Natural killer cell (primary cell): ENCODE measurements around the gene GNS. TPM values are rescaled to one million over a fixed set of nuclear protein-coding genes. Genes with fewer than 3 reads are reported as not detected.

Experiments used
- ATAC-seq, 3 donors: fragments of 150-1000 bp in 2 of 3; fragments of 200-7000 bp in 1 of 3; cut with Tn5 transposase; 1 replicate in 1 of 3; 2 replicates in 2 of 3; pipeline ENCODE4 v1.10.0; 2021; ENCODE audit warnings: mild to moderate bottlenecking in 2 of 3, moderate library complexity in 2 of 3
- DNase-seq, 2 donors: peaks; one replicate each; pipeline versions ENCODE4 v3.0.0 to v3.0.0-alpha.2; 2013 to 2021; ENCODE audit warnings: mixed read lengths in 1 of 2
- H3K27ac ChIP-seq: one replicate; pipeline ENCODE4 v1.5.1; 2013; ENCODE audit warnings: mild to moderate bottlenecking, low read length
- H3K27me3 ChIP-seq: one replicate; pipeline ENCODE4 v1.6.1; 2013; ENCODE audit warnings: low read length; ENCODE audit not compliant: control insufficient read depth, insufficient read depth
- H3K36me3 ChIP-seq: one replicate; pipeline ENCODE4 v1.6.1; 2013; ENCODE audit warnings: low read length; ENCODE audit not compliant: control insufficient read depth, insufficient read depth
- H3K4me1 ChIP-seq: one replicate; pipeline ENCODE4 v1.6.1; 2013; ENCODE audit warnings: low read length; ENCODE audit not compliant: control insufficient read depth, insufficient read depth
- H3K4me3 ChIP-seq: one replicate; pipeline ENCODE4 v1.5.1; 2013; ENCODE audit warnings: low read length
- H3K9me3 ChIP-seq: one replicate; pipeline ENCODE4 v1.6.1; 2013; ENCODE audit warnings: low read length; ENCODE audit not compliant: control insufficient read depth, insufficient read depth
- H3K27ac Mint-ChIP-seq, 2 donors: one replicate each; pipeline ENCODE4 v1.8.0; 2022; ENCODE audit warnings: mild to moderate bottlenecking in 2 of 2, mixed read lengths in 2 of 2, moderate library complexity in 1 of 2
- H3K27me3 Mint-ChIP-seq, 2 donors: one replicate each; pipeline ENCODE4 v1.8.0; 2022; ENCODE audit warnings: low read depth in 2 of 2, mixed read lengths in 2 of 2
- H3K36me3 Mint-ChIP-seq: one replicate; pipeline ENCODE4 v1.8.0; 2022; ENCODE audit warnings: mixed read lengths
- H3K4me1 Mint-ChIP-seq, 2 donors: one replicate each; pipeline ENCODE4 v1.8.0; 2022; ENCODE audit warnings: mixed read lengths in 2 of 2
- H3K4me3 Mint-ChIP-seq: one replicate; pipeline ENCODE4 v1.8.0; 2022; ENCODE audit warnings: mild to moderate bottlenecking, moderate library complexity, mixed read lengths
- H3K9me3 Mint-ChIP-seq, 2 donors: one replicate each; pipeline ENCODE4 v1.8.0; 2022; ENCODE audit warnings: mixed read lengths in 2 of 2
- CTCF ChIP-seq: fragments of 200-600 bp; IDR thresholded peaks from one replicate; pipeline ENCODE4 v1.8.0; 2022; ENCODE audit warnings: antibody characterized with exemption
- WGBS: methylation state at CpG from one replicate; pipeline ENCODE4 v1.1.7; 2013; ENCODE audit warnings: missing lambda C conversion rate; ENCODE audit not compliant: insufficient coverage; 5-methylcytosine and 5-hydroxymethylcytosine counted together
- intact Hi-C: fragments of 100-400 bp; cut with micrococcal nuclease; formaldehyde crosslinking; loops from one replicate; pipeline ENCODE4 v1.14.2; 2022
- total RNA-seq, 4 donors: library from RNA; stranded (reverse); fragments of 120-200 nt in 1 of 4; gene quantifications; one replicate each; pipeline versions ENCODE4 v1.2.3 to v1.2.4, GENCODE V29; 2013 to 2022

The GNS gene
- 10 to 100 TPM; 51.9 to 73.9 (median 59.7) TPM for total RNA-seq
- 54.6 TPM for total RNA-seq (2013)

GRCh38 chr12:64759035-64759894 lies at the start of gene GNS:
Gene GNS, minus strand, starts transcription at chr12:64759406. Its CDS starts 130 bp downstream, at chr12:64759276.
- Mint-ChIP-seq H3K27me3 (no peaks in the 10 kb centered on the region), H3K4me1 (peaks cover 50 to 58% of the 10 kb centered on the region in 2 donors), H3K9me3 (no peaks in the 10 kb centered on the region), H3K27ac (peak within 1 kb of the TSS; percentile 79 to 95), H3K36me3 (no peaks in the 10 kb centered on the region), H3K4me3 (peak within 1 kb of the TSS; percentile 97)
- peaks cover 26% of the 10 kb centered on the region for H3K4me1 ChIP-seq
- DNase-seq (peak; percentile 94 to 98), ATAC-seq (peak; percentile 82 to 96 (median 83))
- WGBS: under 1% methylated on average over 67 of the region's 67 CpGs
- intact Hi-C loops: loop anchor here (1.0 to 5.0 kb wide), 2 partner anchors 45 to 92 kb away; no protein-coding TSS in a partner anchor
- peak within 1 kb of the TSS; percentile 91 for H3K4me3 ChIP-seq
- peak within 1 kb of the TSS; percentile 71 for H3K27ac ChIP-seq
- no peaks in the 10 kb centered on the region for H3K36me3 ChIP-seq
- TF ChIP-seq CTCF: no peak
- no peaks in the 10 kb centered on the region for H3K9me3 ChIP-seq
- no peaks in the 10 kb centered on the region for H3K27me3 ChIP-seq

DNA sequence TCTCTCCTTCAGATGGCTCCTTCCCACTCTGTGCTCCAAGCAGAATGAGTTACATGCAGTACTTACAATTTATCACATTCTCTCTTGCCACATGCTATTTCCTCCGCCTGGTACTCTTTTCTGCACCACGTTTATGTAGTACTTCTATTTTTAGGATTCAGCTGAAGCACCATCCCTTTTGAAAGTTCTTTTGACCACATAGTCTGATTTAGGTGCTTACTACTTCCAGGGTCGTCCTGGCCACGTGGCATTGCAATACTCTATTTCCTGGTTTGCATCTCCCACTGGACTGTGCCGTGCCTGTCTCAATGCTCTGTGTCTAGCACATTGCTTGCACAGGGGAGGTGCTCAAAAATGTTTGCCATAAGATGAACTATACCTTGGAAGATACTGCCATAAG lies 48.9 kb upstream of the GNS start:
- ATAC-seq: no peak
- no peak for DNase-seq
- Histone ChIP-seq H3K4me1 (no peaks in the 10 kb centered on the region), H3K9me3 (no peaks in the 10 kb centered on the region), H3K4me3 (no peak overlapping the region), H3K27ac (no peak overlapping the region), H3K27me3 (no peaks in the 10 kb centered on the region), H3K36me3 (no peaks in the 10 kb centered on the region)
- Mint-ChIP-seq H3K36me3 (no peaks in the 10 kb centered on the region), H3K4me3 (no peak overlapping the region), H3K4me1 (peaks cover 5% of the 10 kb centered on the region in 2 donors), H3K27me3 (peaks cover 16 to 20% of the 10 kb centered on the region in 2 donors), H3K27ac (no peak overlapping the region), H3K9me3 (no peaks in the 10 kb centered on the region)
- TF ChIP-seq CTCF: no peak
- 14% methylated on average over 5 of the region's 5 CpGs for WGBS
- intact Hi-C loops: no loop called here

DNA sequence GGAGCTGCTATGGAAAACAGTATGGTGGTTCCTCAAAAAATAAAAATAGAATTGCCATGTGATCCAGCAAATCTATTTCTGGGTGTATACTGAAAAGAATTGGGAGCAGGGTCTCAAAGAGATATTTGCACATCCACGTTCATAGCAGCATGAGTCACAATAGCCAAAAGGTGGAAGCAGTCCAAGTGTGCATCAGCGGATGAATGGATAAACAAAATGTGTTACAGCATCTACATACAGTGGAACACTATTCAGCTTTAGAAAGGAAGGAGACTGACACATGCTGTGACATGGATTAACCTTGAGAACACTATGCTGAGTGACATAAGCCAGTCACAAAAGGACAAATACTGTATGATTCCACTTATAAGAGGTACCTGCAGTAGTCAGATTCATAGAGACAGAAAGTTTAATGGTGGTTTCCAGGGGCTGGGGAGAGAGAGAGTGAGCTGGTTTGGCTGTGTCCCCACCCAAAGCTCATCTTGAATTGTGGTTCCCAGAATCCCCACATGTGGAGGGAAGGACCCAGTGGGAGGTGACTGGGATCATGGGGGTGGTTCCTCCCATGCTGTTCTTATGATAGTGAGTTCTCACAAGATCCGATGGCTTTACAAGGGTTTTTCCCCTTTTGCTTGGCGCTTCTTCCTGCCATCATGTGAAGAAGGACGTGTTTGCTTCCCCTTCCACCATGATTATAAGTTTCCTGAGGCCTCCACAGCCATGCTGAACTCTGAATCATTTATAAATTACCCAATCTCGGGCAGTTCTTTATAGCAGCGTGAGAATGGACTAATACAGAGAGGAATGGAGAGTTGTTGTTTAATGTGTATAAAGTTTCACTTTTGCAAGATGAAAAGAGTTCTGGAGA lies 47.6 kb upstream of the GNS start:
- H3K36me3 ChIP-seq: no peaks in the 10 kb centered on the region
- DNase-seq (no peak), ATAC-seq (no peak)
- Mint-ChIP-seq H3K4me3 (no peak overlapping the region), H3K27ac (no peak overlapping the region), H3K36me3 (no peaks in the 10 kb centered on the region), H3K4me1 (peaks cover 5 to 10% of the 10 kb centered on the region in 2 donors), H3K27me3 (peaks cover 19 to 20% of the 10 kb centered on the region in 2 donors), H3K9me3 (no peaks in the 10 kb centered on the region)
- 81% methylated on average over 6 of the region's 7 CpGs for WGBS
- TF ChIP-seq CTCF: no peak
- no peak overlapping the region for H3K27ac ChIP-seq
- intact Hi-C loops: no loop called here
- H3K4me1 ChIP-seq: peaks cover 2% of the 10 kb centered on the region
- H3K9me3 ChIP-seq: no peaks in the 10 kb centered on the region
- no peak overlapping the region for H3K4me3 ChIP-seq
- H3K27me3 ChIP-seq: no peaks in the 10 kb centered on the region
